AG04449 (cell line): ENCODE results near the gene SLC7A6.
"Not testable (repeated sequence)": the region's sequence is repeated elsewhere in the genome, so short reads cannot be mapped to it uniquely, and the experiment has no call there.

Experiments
- CTCF ChIA-PET: fragments of 350-600 bp; formaldehyde crosslinking; extraction: SDS; loops from one replicate; lab custom pipeline; 2021; ENCODE audit warnings: antibody characterized with exemption; lab: Yijun Ruan, JAX
- POLR2A ChIA-PET: fragments of 400-600, 350-600 bp; formaldehyde crosslinking; extraction: SDS; loops from one replicate; lab custom pipeline; 2020; ENCODE audit warnings: antibody characterized with exemption, inconsistent platforms; lab: Yijun Ruan, JAX
- DNase-seq: peaks from one replicate; pipeline ENCODE4 v3.0.0-alpha.2; 2010; ENCODE audit warnings: low read depth, low spot score
- H3K4me3 ChIP-seq: 2 replicates; pipeline ENCODE4 v1.5.1; 2011; ENCODE audit warnings: low read depth, mild to moderate bottlenecking, control low read depth, low read length
- CTCF ChIP-seq: IDR thresholded peaks from one replicate; pipeline ENCODE4 v1.5.1; 2011; ENCODE audit warnings: mild to moderate bottlenecking, moderate library complexity, low read length, control low read depth, inconsistent platforms; ENCODE audit not compliant: insufficient read depth; ENCODE audit errors: missing control alignments

The SLC7A6 gene

GRCh38 chr16:68288252-68288650, 23.9 kb downstream of the SLC7A6 start:
- no peak overlapping the region for H3K4me3 ChIP-seq
- DNase-seq = no peak
- ChIA-PET CTCF (interaction anchor here (1.1 to 5.0 kb wide), 7 partner anchors 10 to 44 kb away, joined by 3 to 44 read pairs (median 3); partner anchors contain the start of genes PRMT7, SLC7A6 and SLC7A6OS), POLR2A (interaction anchor here (0.6 to 2.6 kb wide), 5 partner anchors 11 to 24 kb away, joined by 3 to 19 read pairs (median 4); partner anchors contain the start of genes PRMT7, SLC7A6 and SLC7A6OS)
- no peak for TF ChIP-seq CTCF

DNA sequence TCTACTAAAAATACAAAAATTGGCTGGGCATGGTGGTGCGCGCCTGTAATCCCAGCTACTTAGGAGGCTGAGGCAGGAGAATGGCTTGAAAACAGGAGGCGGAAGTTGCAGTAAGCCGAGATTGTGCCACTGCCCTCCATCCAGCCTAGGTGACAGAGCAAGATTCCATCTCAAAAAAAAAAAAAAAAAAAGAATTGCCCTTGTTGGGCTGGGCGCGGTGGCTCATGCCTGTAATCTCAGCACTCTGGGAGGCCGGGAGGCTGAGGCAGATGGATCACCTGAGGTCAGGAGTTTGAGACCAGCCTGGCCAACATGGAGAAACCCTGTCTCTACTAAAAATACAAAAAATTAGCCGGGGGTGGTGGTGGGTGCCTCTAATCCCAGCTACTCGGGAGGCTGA, 24.5 kb downstream of the SLC7A6 start:
- POLR2A ChIA-PET = interaction anchor here (1.1 to 2.6 kb wide), 2 partner anchors 10 to 22 kb away, joined by 4 to 19 read pairs; partner anchors contain the start of genes PRMT7 and SLC7A6OS
- DNase-seq = not testable (repeated sequence)
- CTCF ChIA-PET = interaction anchor here (1.3 to 5.0 kb wide), 4 partner anchors 10 to 43 kb away, joined by 3 to 44 read pairs (median 10); partner anchors contain the start of gene SLC7A6

GRCh38 chr16:68289202-68289601, 24.9 kb downstream of the SLC7A6 start:
- no peak for TF ChIP-seq CTCF
- ChIA-PET CTCF (interaction anchor here (0.7 to 5.0 kb wide), 4 partner anchors 9 to 40 kb away, joined by 4 to 44 read pairs (median 10); partner anchors contain the start of gene SLC7A6), POLR2A (interaction anchor here (1.0 to 2.6 kb wide), 2 partner anchors 22 to 52 kb away, joined by 3 to 19 read pairs; partner anchors contain the start of genes PRMT7 and SLC7A6OS)
- no peak overlapping the region for H3K4me3 ChIP-seq
- no peak for DNase-seq

More for the DNA sequence above, 24.5 kb downstream of the SLC7A6 start:
- H3K4me3 ChIP-seq = not testable (repeated sequence)

- TF ChIP-seq CTCF = no peak
- CTCF ChIA-PET = interaction anchor here (0.7 to 5.0 kb wide), 5 partner anchors 9 to 39 kb away, joined by 3 to 44 read pairs (median 8); partner anchors contain the start of gene SLC7A6
- DNase-seq = no peak
- POLR2A ChIA-PET = interaction anchor here (1.0 to 2.6 kb wide), 3 partner anchors 21 to 52 kb away, joined by 3 to 19 read pairs (median 6); partner anchors contain the start of genes PRMT7 and SLC7A6OS
- no peak overlapping the region for H3K4me3 ChIP-seq
Observed at GRCh38 chr16:68289621-68290329, 25.4 kb downstream of the SLC7A6 start.

- DNase-seq = no peak
- ChIA-PET POLR2A (interaction anchor here (1.0 kb wide), 2 partner anchors 20 to 27 kb away, joined by 3 to 6 read pairs; partner anchors contain the start of genes PRMT7 and SLC7A6OS), CTCF (interaction anchor here (1.2 to 5.0 kb wide), 3 partner anchors 8 to 28 kb away, joined by 3 to 44 read pairs (median 11); partner anchors contain the start of gene SLC7A6)
- no peak for TF ChIP-seq CTCF
- no peak overlapping the region for H3K4me3 ChIP-seq
Observed at GRCh38 chr16:68290450-68290849, 26.1 kb downstream of the SLC7A6 start.

DNA sequence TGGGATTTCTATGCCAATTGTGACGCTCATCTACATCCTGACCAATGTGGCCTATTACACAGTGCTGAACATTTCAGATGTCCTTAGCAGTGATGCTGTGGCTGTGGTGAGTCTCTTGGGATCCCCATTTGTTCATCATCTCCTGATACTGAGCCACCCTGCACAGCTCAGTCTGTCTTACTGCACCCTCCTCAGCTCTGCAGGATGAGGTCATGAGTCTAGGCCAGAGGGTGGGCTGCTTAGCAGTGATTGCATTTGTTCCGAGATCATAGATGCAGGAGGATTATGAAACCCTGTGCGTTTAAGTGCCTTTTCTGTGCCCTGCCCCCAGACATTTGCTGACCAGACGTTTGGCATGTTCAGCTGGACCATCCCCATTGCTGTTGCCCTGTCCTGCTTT, 26.9 kb downstream of the SLC7A6 start:
- POLR2A ChIA-PET = interaction anchor here (0.9 to 1.5 kb wide), 3 partner anchors 11 to 27 kb away, joined by 3 to 4 read pairs (median 3); partner anchors contain the start of genes PRMT7, SLC7A6 and SLC7A6OS
- no peak for DNase-seq
- CTCF ChIA-PET = interaction anchor here (0.7 to 5.0 kb wide), 4 partner anchors 10 to 28 kb away, joined by 3 to 44 read pairs (median 4); partner anchors contain the start of gene SLC7A6
- TF ChIP-seq CTCF = no peak
- H3K4me3 ChIP-seq = no peak overlapping the region
